IMR-90 (cell line): ENCODE results near the gene CD3E. TPM values are rescaled to one million over a fixed set of nuclear protein-coding genes. Genes with fewer than 3 reads are reported as not detected.

Experiments used
- ATAC-seq: fragments of 200-7000 bp; cut with Tn5 transposase; 2 replicates; pipeline ENCODE4 v1.9.1; 2020; ENCODE audit warnings: low read depth, mild to moderate bottlenecking, moderate library complexity
- BruUV-seq: library from RNA; stranded (reverse); fragments of 400-500 nt; replicated peaks from 2 replicates; lab custom pipeline; 2021; lab: Mats Ljungman, UMichigan
- CTCF ChIA-PET: fragments of 300-600 bp; formaldehyde crosslinking; extraction: SDS; loops from one replicate; lab custom pipeline; 2021; ENCODE audit warnings: antibody characterized with exemption; lab: Yijun Ruan, JAX
- POLR2A ChIA-PET: fragments of 300-600 bp; sonication (Branson Sonifier 250); formaldehyde crosslinking; loops from one replicate; lab custom pipeline; 2022; ENCODE audit warnings: antibody characterized with exemption; ENCODE audit not compliant: unreplicated experiment; lab: Charles Lee
- DNase-seq: peaks from one replicate; pipeline ENCODE4 v3.0.0; 2013
- H2AFZ ChIP-seq: replicated peaks from 2 replicates; pipeline ENCODE3; 2013; ENCODE audit warnings: low read length, mild to moderate bottlenecking; ENCODE audit not compliant: poor library complexity
- H2AK5ac ChIP-seq: 2 replicates; pipeline ENCODE4 v1.6.1; 2013; ENCODE audit warnings: low read depth, low read length, inconsistent platforms
- H2AK9ac ChIP-seq: replicated peaks from 2 replicates; pipeline ENCODE3; 2013; ENCODE audit warnings: mild to moderate bottlenecking, low read depth, low read length, moderate library complexity; ENCODE audit not compliant: poor library complexity
- H2BK120ac ChIP-seq: 2 replicates; pipeline ENCODE4 v1.6.1; 2013; ENCODE audit warnings: low read depth, low read length, inconsistent platforms
- H2BK15ac ChIP-seq: 3 replicates; pipeline ENCODE4 v1.6.1; 2013; ENCODE audit warnings: low read depth, low read length, inconsistent platforms
- H2BK20ac ChIP-seq: 2 replicates; pipeline ENCODE4 v1.6.1; 2013; ENCODE audit warnings: low read depth, mild to moderate bottlenecking, inconsistent platforms, low read length, moderate library complexity
- H2BK5ac ChIP-seq: 2 replicates; pipeline ENCODE4 v1.6.1; 2013; ENCODE audit warnings: mild to moderate bottlenecking, low read depth, low read length, inconsistent platforms; ENCODE audit not compliant: poor library complexity, severe bottlenecking
- H3K14ac ChIP-seq: replicated peaks from 2 replicates; pipeline ENCODE4 v1.6.1; 2013; ENCODE audit warnings: low read depth, low read length, inconsistent platforms
- H3K18ac ChIP-seq: 2 replicates; pipeline ENCODE4 v1.6.1; 2013; ENCODE audit warnings: low read depth, low read length, control low read depth
- H3K23ac ChIP-seq: 2 replicates; pipeline ENCODE4 v1.6.1; 2013; ENCODE audit warnings: low read depth, low read length, inconsistent platforms
- H3K27ac ChIP-seq: 2 replicates; pipeline ENCODE4 v1.5.1; 2013; ENCODE audit warnings: mild to moderate bottlenecking, control low read depth, low read length; ENCODE audit not compliant: insufficient read depth
- H3K27me3 ChIP-seq: 2 replicates; pipeline ENCODE4 v1.6.1; 2013; ENCODE audit warnings: low read length; ENCODE audit not compliant: control insufficient read depth, insufficient read depth
- H3K36me3 ChIP-seq: 2 replicates; pipeline ENCODE4 v1.6.1; 2013; ENCODE audit warnings: low read length, mixed read lengths; ENCODE audit not compliant: control insufficient read depth, insufficient read depth
- H3K4ac ChIP-seq: 2 replicates; pipeline ENCODE4 v1.6.1; 2013; ENCODE audit warnings: low read depth, low read length, inconsistent platforms
- H3K4me1 ChIP-seq: 2 replicates; pipeline ENCODE4 v1.6.1; 2013; ENCODE audit warnings: low read length, mixed read lengths; ENCODE audit not compliant: control insufficient read depth, insufficient read depth
- H3K4me2 ChIP-seq: 2 replicates; pipeline ENCODE4 v1.6.1; 2013; ENCODE audit warnings: low read depth, mild to moderate bottlenecking, control low read depth, low read length, moderate library complexity
- H3K4me3 ChIP-seq: 2 replicates; pipeline ENCODE4 v1.5.1; 2013; ENCODE audit warnings: low read depth, mild to moderate bottlenecking, control low read depth, low read length, moderate library complexity; ENCODE audit not compliant: insufficient read depth
- H3K56ac ChIP-seq: 2 replicates; pipeline ENCODE4 v1.6.1; 2013; ENCODE audit warnings: low read length, inconsistent platforms; ENCODE audit not compliant: insufficient read depth; ENCODE audit errors: extremely low read depth
- H3K79me1 ChIP-seq, 2 experiments: 2 replicates each; pipeline ENCODE4 v1.6.1; 2013; ENCODE audit warnings: low read length in 2 of 2, inconsistent platforms in 1 of 2, low read depth in 1 of 2
- H3K9ac ChIP-seq: 2 replicates; pipeline ENCODE4 v1.6.1; 2013; ENCODE audit warnings: low read depth, low read length, control low read depth
- H3K9me1 ChIP-seq: 2 replicates; pipeline ENCODE4 v1.6.1; 2013; ENCODE audit warnings: low read length, inconsistent platforms; ENCODE audit not compliant: insufficient read depth
- H3K9me3 ChIP-seq: 2 replicates; pipeline ENCODE4 v1.6.1; 2013; ENCODE audit warnings: low read length; ENCODE audit not compliant: control insufficient read depth, insufficient read depth
- H4K20me1 ChIP-seq: 2 replicates; pipeline ENCODE4 v1.6.1; 2013; ENCODE audit warnings: low read length, inconsistent platforms; ENCODE audit not compliant: insufficient read depth
- H4K5ac ChIP-seq: 2 replicates; pipeline ENCODE4 v1.6.1; 2013; ENCODE audit warnings: mild to moderate bottlenecking, low read depth, low read length, control low read depth
- H4K8ac ChIP-seq, 2 experiments: 2 replicates each; pipeline ENCODE4 v1.6.1; 2013; ENCODE audit warnings: low read depth in 2 of 2, low read length in 2 of 2, control low read depth in 1 of 2, inconsistent platforms in 1 of 2
- H4K91ac ChIP-seq: 2 replicates; pipeline ENCODE4 v1.6.1; 2013; ENCODE audit warnings: low read depth, low read length, inconsistent platforms; ENCODE audit not compliant: insufficient read depth
- BHLHE40 ChIP-seq: fragments of 150-350 bp; IDR thresholded peaks from 2 replicates; pipeline ENCODE4 v1.6.1; 2016; ENCODE audit warnings: mild to moderate bottlenecking, low read depth, low read length
- CEBPB ChIP-seq: IDR thresholded peaks from 2 replicates; pipeline ENCODE4 v1.6.1; 2012; ENCODE audit warnings: low read depth, low read length, improper control_type of control experiment
- CHD1 ChIP-seq: IDR thresholded peaks from 2 replicates; pipeline ENCODE4 v1.6.1; 2012; ENCODE audit warnings: low read depth, low read length, improper control_type of control experiment
- CTCF ChIP-seq: conservative IDR thresholded peaks from 2 replicates; pipeline ENCODE4 v1.5.1; 2012; ENCODE audit warnings: mild to moderate bottlenecking, low read depth, low read length, improper control_type of control experiment
- FOS ChIP-seq: fragments of 150-350 bp; IDR thresholded peaks from 2 replicates; pipeline ENCODE4 v1.6.1; 2016; ENCODE audit warnings: low read depth, low read length
- MAFK ChIP-seq: IDR thresholded peaks from 2 replicates; pipeline ENCODE4 v1.6.1; 2012; ENCODE audit warnings: low read depth, low read length, improper control_type of control experiment
- MAZ ChIP-seq: IDR thresholded peaks from 2 replicates; pipeline ENCODE4 v1.6.1; 2012; ENCODE audit warnings: low read depth, mild to moderate bottlenecking, low read length, improper control_type of control experiment, moderate library complexity, borderline replicate concordance
- MXI1 ChIP-seq: IDR thresholded peaks from 2 replicates; pipeline ENCODE4 v1.6.1; 2012; ENCODE audit warnings: low read depth, mild to moderate bottlenecking, low read length, moderate library complexity, borderline replicate concordance
- NFE2L2 ChIP-seq: fragments of 150-350 bp; IDR thresholded peaks from 2 replicates; pipeline ENCODE4 v1.6.1; 2016; ENCODE audit warnings: low read depth, mild to moderate bottlenecking, low read length
- POLR2A ChIP-seq: IDR thresholded peaks from 2 replicates; pipeline ENCODE4 v1.6.1; 2012; ENCODE audit warnings: mild to moderate bottlenecking, low read depth, low read length
- RAD21 ChIP-seq: IDR thresholded peaks from 2 replicates; pipeline ENCODE4 v1.6.1; 2012; ENCODE audit warnings: low read length, improper control_type of control experiment
- RCOR1 ChIP-seq: IDR thresholded peaks from 2 replicates; pipeline ENCODE4 v1.6.1; 2012; ENCODE audit warnings: mild to moderate bottlenecking, low read length, improper control_type of control experiment; ENCODE audit not compliant: insufficient replicate concordance
- RFX5 ChIP-seq: IDR thresholded peaks from 2 replicates; pipeline ENCODE4 v1.8.0; 2012; ENCODE audit warnings: low read depth, mild to moderate bottlenecking, low read length, moderate library complexity
- SMC3 ChIP-seq: fragments of 150-350 bp; IDR thresholded peaks from 2 replicates; pipeline ENCODE4 v1.6.1; 2016; ENCODE audit warnings: low read depth, mild to moderate bottlenecking, antibody characterized with exemption, low read length, moderate library complexity
- USF2 ChIP-seq: fragments of 150-350 bp; IDR thresholded peaks from 2 replicates; pipeline ENCODE4 v1.6.1; 2017; ENCODE audit warnings: mild to moderate bottlenecking, antibody characterized with exemption, low read length, low read depth
- WGBS, 2 experiments: methylation state at CpG; one replicate each; pipeline versions ENCODE4 v1.1.5 to v1.1.7; 2013; ENCODE audit warnings: missing lambda C conversion rate in 2 of 2; ENCODE audit not compliant: insufficient read length in 1 of 2; ENCODE audit errors: extremely low coverage in 2 of 2; 5-methylcytosine and 5-hydroxymethylcytosine counted together
- dilution Hi-C: fragments of 300-500 bp; cut with HindIII; formaldehyde crosslinking; loops from one replicate; pipeline ENCODE4 v1.14.3; 2018; ENCODE audit warnings: low sequenced_read_pairs; ENCODE audit not compliant: unreplicated experiment
- in situ Hi-C: fragments of 300-500 bp; cut with MboI; formaldehyde crosslinking; loops from 3 replicates; pipeline ENCODE4 v1.14.3; 2019; ENCODE audit warnings: low sequenced_read_pairs, inconsistent platforms, mixed read lengths
- intact Hi-C: fragments of 100-400 bp; cut with micrococcal nuclease; formaldehyde crosslinking; loops from 2 replicates; pipeline ENCODE4 v1.10.0; 2022
- polyA plus RNA-seq, 3 experiments: library from polyadenylated mRNA; depleted of rRNA; stranded (reverse); fragments of >200 nt; gene quantifications; 2 replicates each; pipeline ENCODE4 v1.2.3, GENCODE V29; 2012; ENCODE audit warnings: low replicate concordance in 1 of 3
- total RNA-seq: library from RNA; depleted of rRNA; stranded (reverse); fragments of >200 nt; gene quantifications from 2 replicates; pipeline ENCODE4 v1.2.3, GENCODE V29; 2012
- TF ChIP-seq, protein P1 (sequence below): fragments of 150-350 bp; IDR thresholded peaks from 2 replicates; pipeline ENCODE4 v1.6.1; 2016; ENCODE audit warnings: low read depth, mild to moderate bottlenecking, low read length, moderate library complexity, borderline replicate concordance

CD3E gene
- total and polyA plus RNA-seq, 2 of the 4 experiments (the other 2 are of a cell fraction), result not detected

- Histone ChIP-seq H2AK9ac (no peak within 1 kb of the TSS), H4K20me1 (no peaks in the 10 kb centered on the region), H2BK20ac (no peak within 1 kb of the TSS), H4K5ac (no peak within 1 kb of the TSS), H3K4ac (no peak within 1 kb of the TSS), H3K9me1 (no peaks in the 10 kb centered on the region), H3K9me3 (no peaks in the 10 kb centered on the region), H3K23ac (no peak within 1 kb of the TSS), H3K4me1 (no peaks in the 10 kb centered on the region), H3K14ac (no peak within 1 kb of the TSS), H3K27me3 (peaks cover 15% of the 10 kb centered on the region), H3K4me3 (no peak within 1 kb of the TSS), H2AFZ (no peak within 1 kb of the TSS), H3K27ac (no peak within 1 kb of the TSS), H3K4me2 (no peak within 1 kb of the TSS), H3K79me1 (no peaks in the 10 kb centered on the region), H3K9ac (no peak within 1 kb of the TSS), H3K36me3 (no peaks in the 10 kb centered on the region), H4K8ac (no peak within 1 kb of the TSS), H2AK5ac (no peak within 1 kb of the TSS), H2BK120ac (no peak within 1 kb of the TSS), H3K56ac (no peak within 1 kb of the TSS), H4K91ac (no peak within 1 kb of the TSS), H3K18ac (no peak within 1 kb of the TSS), H2BK15ac (no peak within 1 kb of the TSS), H2BK5ac (no peak within 1 kb of the TSS)
- BruUV-seq, result no TSS peak
- DNase-seq, result no peak
- no peak for ATAC-seq
- ChIA-PET CTCF (interaction anchor here (0.5 kb wide), 1 partner anchor 144 kb away, joined by 3 read pairs; no protein-coding TSS in a partner anchor), POLR2A (no interaction called here)
- TF ChIP-seq MAFK (no peak), NFE2L2 (no peak), POLR2A (no peak), SMC3 (no peak), MXI1 (no peak), CHD1 (no peak), CTCF (no peak), MAZ (no peak), FOS (no peak), USF2 (no peak), RFX5 (no peak), RCOR1 (no peak), RAD21 (no peak), BHLHE40 (no peak), CEBPB (no peak)
- TF ChIP-seq, protein P1, sequence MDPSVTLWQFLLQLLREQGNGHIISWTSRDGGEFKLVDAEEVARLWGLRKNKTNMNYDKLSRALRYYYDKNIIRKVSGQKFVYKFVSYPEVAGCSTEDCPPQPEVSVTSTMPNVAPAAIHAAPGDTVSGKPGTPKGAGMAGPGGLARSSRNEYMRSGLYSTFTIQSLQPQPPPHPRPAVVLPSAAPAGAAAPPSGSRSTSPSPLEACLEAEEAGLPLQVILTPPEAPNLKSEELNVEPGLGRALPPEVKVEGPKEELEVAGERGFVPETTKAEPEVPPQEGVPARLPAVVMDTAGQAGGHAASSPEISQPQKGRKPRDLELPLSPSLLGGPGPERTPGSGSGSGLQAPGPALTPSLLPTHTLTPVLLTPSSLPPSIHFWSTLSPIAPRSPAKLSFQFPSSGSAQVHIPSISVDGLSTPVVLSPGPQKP, result no peak
- 100% methylated on average over 1 of the region's 13 CpGs; no CpG with 5 or more reads in 1 of the 2 experiments for WGBS, 2 experiments
- in situ Hi-C loops, result no loop called here
- dilution Hi-C loops, result no loop called here
- intact Hi-C loops, result no loop called here
Measured at GRCh38 chr11:118342503-118343161, 38.1 kb downstream of the CD3E start, which contains the start of gene CD3D. TSS of gene CD3D (minus strand) at chr11:118342705. CDS start at chr11:118342607, 98 bp downstream.
